Measurements from ENCODE around the gene NSMCE1. TPM values are rescaled to one million over a fixed set of nuclear protein-coding genes. Genes with fewer than 3 reads are reported as not detected.
A peak's percentile ranks its signal among the peaks of the same experiment; 100 is the strongest.

Gene NSMCE1
- total and polyA plus RNA-seq, 2 of the 4 experiments (the other 2 are of a cell fraction), result 47.5 to 120 TPM

GRCh38 chr16:27287051-27287811 is 18.7 kb upstream of the NSMCE1 start:
- Histone ChIP-seq H3K4ac (ENCODE audit: low read depth, low read length) (peak overlapping the region; percentile 95), H3K4me2 (ENCODE audit: low read depth, low read length) (no peak overlapping the region), H3K9ac (ENCODE audit: low read depth, low read length) (0 out of 2 replicates have a peak overlapping the region, but pooled peaks have one; percentile 2), H3K27ac (ENCODE audit: insufficient read depth, low read length) (peak overlapping the region; percentile 60), H2BK15ac (ENCODE audit: low read depth, low read length) (peak overlapping the region; percentile 72), H4K91ac (ENCODE audit: insufficient read depth, low read depth, low read length) (peak overlapping the region; percentile 83), H2BK5ac (ENCODE audit: low read depth, low read length, poor library complexity, severe bottlenecking) (peak overlapping the region; percentile 92), H3K4me3 (ENCODE audit: insufficient read depth, low read depth, low read length) (no peak overlapping the region), H2AK5ac (ENCODE audit: low read depth, low read length) (peak overlapping the region; percentile 84), H4K8ac (ENCODE audit: low read depth in 2 of 2, low read length in 2 of 2) (peak overlapping the region; percentile 27 to 87; a peak in 3 of 4 replicates), H2AK9ac (replicated peaks; ENCODE audit: low read depth, low read length, poor library complexity) (peak overlapping the region; percentile 51), H2AFZ (replicated peaks; ENCODE audit: low read length, poor library complexity) (peak overlapping the region; percentile 39), H3K14ac (replicated peaks; ENCODE audit: low read depth, low read length) (peak overlapping the region; percentile 96), H3K56ac (ENCODE audit: extremely low read depth, insufficient read depth, low read length) (peak overlapping the region; percentile 42), H3K27me3 (ENCODE audit: control insufficient read depth, insufficient read depth, low read length) (no peaks in the 10 kb centered on the region), H2BK20ac (ENCODE audit: low read depth, low read length) (peak overlapping the region; percentile 94), H3K79me1 (ENCODE audit: low read depth in 1 of 2, low read length in 2 of 2) (peaks cover 0 to 12% of the 10 kb centered on the region in 2 experiments; a peak in 1 of 4 replicates), H3K36me3 (ENCODE audit: control insufficient read depth, insufficient read depth, low read length) (no peaks in the 10 kb centered on the region), H4K5ac (ENCODE audit: low read depth, low read length) (peak overlapping the region; percentile 26), H3K18ac (ENCODE audit: low read depth, low read length) (peak overlapping the region; percentile 68), H2BK120ac (ENCODE audit: low read depth, low read length) (peak overlapping the region; percentile 99), H3K9me3 (ENCODE audit: control insufficient read depth, insufficient read depth, low read length) (no peaks in the 10 kb centered on the region), H4K20me1 (ENCODE audit: insufficient read depth, low read length) (no peaks in the 10 kb centered on the region), H3K4me1 (ENCODE audit: control insufficient read depth, insufficient read depth, low read length) (peaks cover 13% of the 10 kb centered on the region), H3K9me1 (ENCODE audit: insufficient read depth, low read length) (peaks cover 28% of the 10 kb centered on the region), H3K23ac (ENCODE audit: low read depth, low read length) (peak overlapping the region; percentile 69)
- WGBS, 2 experiments (ENCODE audit: extremely low coverage in 2 of 2, insufficient read length in 1 of 2), result 96% methylated on average over 3 of the region's 8 CpGs; no CpG with 5 or more reads in 1 of the 2 experiments
- CTCF ChIA-PET, result interaction anchor here (1.5 kb wide), 1 partner anchor 53 kb away, joined by 3 read pairs; no protein-coding TSS in a partner anchor
- BruUV-seq (replicated peaks), result no TSS peak
- in situ Hi-C loops (cut with MboI; ENCODE audit: low sequenced_read_pairs) (no loop called here), intact Hi-C loops (cut with micrococcal nuclease) (no loop called here), dilution Hi-C loops (cut with HindIII; ENCODE audit: low sequenced_read_pairs, unreplicated experiment) (no loop called here)
- TF ChIP-seq, protein P1, sequence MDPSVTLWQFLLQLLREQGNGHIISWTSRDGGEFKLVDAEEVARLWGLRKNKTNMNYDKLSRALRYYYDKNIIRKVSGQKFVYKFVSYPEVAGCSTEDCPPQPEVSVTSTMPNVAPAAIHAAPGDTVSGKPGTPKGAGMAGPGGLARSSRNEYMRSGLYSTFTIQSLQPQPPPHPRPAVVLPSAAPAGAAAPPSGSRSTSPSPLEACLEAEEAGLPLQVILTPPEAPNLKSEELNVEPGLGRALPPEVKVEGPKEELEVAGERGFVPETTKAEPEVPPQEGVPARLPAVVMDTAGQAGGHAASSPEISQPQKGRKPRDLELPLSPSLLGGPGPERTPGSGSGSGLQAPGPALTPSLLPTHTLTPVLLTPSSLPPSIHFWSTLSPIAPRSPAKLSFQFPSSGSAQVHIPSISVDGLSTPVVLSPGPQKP (IDR thresholded peaks at IDR 0.05; ENCODE audit: borderline replicate concordance, low read depth, low read length), result no peak
- TF ChIP-seq MAZ (IDR thresholded peaks at IDR 0.05; ENCODE audit: borderline replicate concordance, low read depth, low read length), result no peak
- POLR2A ChIA-PET (ENCODE audit: unreplicated experiment), result no interaction called here
- no peak for DNase-seq
- no peak for ATAC-seq (ENCODE audit: low read depth)
